ENCODE data around the gene ZNF646.
A peak's percentile ranks its signal among the peaks of the same experiment; 100 is the strongest.
"Not testable (repeated sequence)": the region's sequence is repeated elsewhere in the genome, so short reads cannot be mapped to it uniquely, and the experiment has no call there.

Gene ZNF646

GRCh38 chr16:31085873-31086628, 11.8 kb downstream of the ZNF646 start:
- DNase-seq = no peak

- DNase-seq = no peak
These were observed 12.3 kb downstream of the ZNF646 start for GRCh38 chr16:31086629-31086906.

- DNase-seq = no peak
These were observed 13.3 kb downstream of the ZNF646 start for GRCh38 chr16:31087481-31087880.

- no peak for DNase-seq
These were observed 13.7 kb downstream of the ZNF646 start for GRCh38 chr16:31087971-31088370.

- DNase-seq = peak; percentile 11
These were observed 14.4 kb downstream of the ZNF646 start, which contains the start of gene PRSS53 for GRCh38 chr16:31088459-31089183. Gene PRSS53, minus strand, starts transcription at chr16:31088943. Its CDS starts 134 bp downstream, at chr16:31088809.

- no peak for DNase-seq
These were observed 15.0 kb downstream of the ZNF646 start for GRCh38 chr16:31089199-31089598.

- DNase-seq = no peak
These were observed 16.3 kb downstream of the ZNF646 start for GRCh38 chr16:31090540-31090939.

GRCh38 chr16:31092330-31092729, 18.1 kb downstream of the ZNF646 start:
- DNase-seq = no peak

- DNase-seq = no peak
These were observed 19.0 kb downstream of the ZNF646 start for GRCh38 chr16:31093132-31093703.

- DNase-seq = no peak
These were observed 19.8 kb downstream of the ZNF646 start for GRCh38 chr16:31094088-31094423.

GRCh38 chr16:31094424-31095120, 20.4 kb downstream of the ZNF646 start, which contains the start of gene VKORC1:
Gene VKORC1, minus strand, starts transcription at chr16:31094797. Its CDS starts 68 bp downstream, at chr16:31094729.
- DNase-seq = peak; percentile 98

GRCh38 chr16:31099860-31100638, 25.8 kb downstream of the ZNF646 start:
- no peak for DNase-seq

- not testable (repeated sequence) for DNase-seq
These were observed 26.8 kb downstream of the ZNF646 start for GRCh38 chr16:31100876-31101641.

- DNase-seq = peak; percentile 46
These were observed 31.5 kb downstream of the ZNF646 start for GRCh38 chr16:31105677-31106213.

GRCh38 chr16:31106509-31107464, 32.6 kb downstream of the ZNF646 start:
- no peak for DNase-seq

- DNase-seq = no peak
These were observed 33.2 kb downstream of the ZNF646 start for GRCh38 chr16:31107465-31107867.

- peak; percentile 47 for DNase-seq
These were observed 34.0 kb downstream of the ZNF646 start, which contains the start of gene BCKDK for GRCh38 chr16:31108035-31108793. Gene BCKDK, plus strand, starts transcription at chr16:31108386. Its CDS starts 838 bp downstream, at chr16:31109224.

- no peak for DNase-seq
These were observed 34.8 kb downstream of the ZNF646 start for GRCh38 chr16:31108794-31109558.

- DNase-seq = no peak
These were observed 35.4 kb downstream of the ZNF646 start for GRCh38 chr16:31109622-31110021.
